Duodenal mucosa (tissue), 2 donors: ENCODE data around the gene ZFYVE19.

Experiments
- H3K27ac ChIP-seq: one replicate; pipeline ENCODE4 v1.7.0; 2013; ENCODE audit warnings: low read depth, low read length
- H3K27me3 ChIP-seq, 2 donors: one replicate each; pipeline ENCODE4 v1.7.0; 2013; ENCODE audit warnings: low read length in 2 of 2, control low read depth in 1 of 2; ENCODE audit not compliant: insufficient read depth in 2 of 2, control insufficient read depth in 1 of 2
- H3K36me3 ChIP-seq, 2 donors: one replicate each; pipeline ENCODE4 v1.7.0; 2013; ENCODE audit warnings: low read length in 2 of 2, control low read depth in 1 of 2; ENCODE audit not compliant: insufficient read depth in 2 of 2, control insufficient read depth in 1 of 2
- H3K4me1 ChIP-seq, 2 donors: one replicate each; pipeline ENCODE4 v1.7.0; 2013; ENCODE audit warnings: low read length in 2 of 2, control low read depth in 1 of 2; ENCODE audit not compliant: insufficient read depth in 2 of 2, control insufficient read depth in 1 of 2
- H3K4me3 ChIP-seq, 2 donors: one replicate each; pipeline ENCODE4 v1.7.0; 2013; ENCODE audit warnings: low read length in 2 of 2, low read depth in 1 of 2
- H3K9ac ChIP-seq, 2 donors: one replicate each; pipeline ENCODE4 v1.7.0; 2013; ENCODE audit warnings: low read length in 2 of 2, low read depth in 1 of 2
- H3K9me3 ChIP-seq, 2 donors: one replicate each; pipeline ENCODE4 v1.7.0; 2013; ENCODE audit warnings: low read length in 2 of 2, control low read depth in 1 of 2; ENCODE audit not compliant: control insufficient read depth in 1 of 2

Gene ZFYVE19

GRCh38 chr15:40767838-40768500 lies 38.9 kb upstream of the ZFYVE19 start:
- H3K4me1 ChIP-seq = peaks cover 66 to 68% of the 10 kb centered on the region in 2 donors
- peaks cover 0 to 26% of the 10 kb centered on the region in 2 donors for H3K36me3 ChIP-seq
- H3K4me3 ChIP-seq = no peak overlapping the region
- no peak overlapping the region for H3K27ac ChIP-seq
- no peaks in the 10 kb centered on the region for H3K27me3 ChIP-seq
- no peaks in the 10 kb centered on the region for H3K9me3 ChIP-seq
- peak overlapping the region in 1 of 2 donors; percentile 60 for H3K9ac ChIP-seq

- H3K27me3 ChIP-seq = no peaks in the 10 kb centered on the region
- peak overlapping the region; percentile 51 to 60 for H3K9ac ChIP-seq
- H3K4me1 ChIP-seq = peaks cover 61 to 62% of the 10 kb centered on the region in 2 donors
- H3K9me3 ChIP-seq = no peaks in the 10 kb centered on the region
- peaks cover 6 to 28% of the 10 kb centered on the region in 2 donors for H3K36me3 ChIP-seq
- peak overlapping the region; percentile 28 to 53 for H3K4me3 ChIP-seq
- H3K27ac ChIP-seq = peak overlapping the region; percentile 70
Observed at GRCh38 chr15:40768521-40769273, 38.2 kb upstream of the ZFYVE19 start.

- H3K36me3 ChIP-seq = peaks cover 12 to 36% of the 10 kb centered on the region in 2 donors
- H3K4me1 ChIP-seq = peaks cover 54 to 60% of the 10 kb centered on the region in 2 donors
- H3K9me3 ChIP-seq = no peaks in the 10 kb centered on the region
- peak within 1 kb of the TSS; percentile 73 for H3K27ac ChIP-seq
- H3K27me3 ChIP-seq = no peaks in the 10 kb centered on the region
- peak within 1 kb of the TSS; percentile 51 to 60 for H3K9ac ChIP-seq
- H3K4me3 ChIP-seq = peak within 1 kb of the TSS; percentile 28 to 53
Observed at GRCh38 chr15:40769274-40770146, 37.4 kb upstream of the ZFYVE19 start, which contains the start of gene C15orf62. Gene C15orf62, plus strand, starts transcription at chr15:40769980. Its CDS starts 516 bp downstream, at chr15:40770496.

- peak overlapping the region; percentile 28 to 43 for H3K4me3 ChIP-seq
- peaks cover 47 to 53% of the 10 kb centered on the region in 2 donors for H3K4me1 ChIP-seq
- H3K27me3 ChIP-seq = no peaks in the 10 kb centered on the region
- H3K27ac ChIP-seq = peak overlapping the region; percentile 73
- H3K36me3 ChIP-seq = peaks cover 19 to 43% of the 10 kb centered on the region in 2 donors
- no peaks in the 10 kb centered on the region for H3K9me3 ChIP-seq
- peak overlapping the region; percentile 51 to 60 for H3K9ac ChIP-seq
Observed at GRCh38 chr15:40770147-40770721, 36.7 kb upstream of the ZFYVE19 start.

- Histone ChIP-seq H3K36me3 (peaks cover 27 to 53% of the 10 kb centered on the region in 2 donors), H3K27ac (no peak overlapping the region), H3K27me3 (no peaks in the 10 kb centered on the region), H3K4me1 (peaks cover 41 to 42% of the 10 kb centered on the region in 2 donors), H3K9me3 (no peaks in the 10 kb centered on the region), H3K4me3 (no peak overlapping the region), H3K9ac (no peak overlapping the region)
Observed at GRCh38 chr15:40771242-40771641, 35.6 kb upstream of the ZFYVE19 start.

- H3K4me3 ChIP-seq = no peak overlapping the region
- peaks cover 34 to 55% of the 10 kb centered on the region in 2 donors for H3K36me3 ChIP-seq
- H3K27ac ChIP-seq = no peak overlapping the region
- H3K27me3 ChIP-seq = no peaks in the 10 kb centered on the region
- H3K9me3 ChIP-seq = no peaks in the 10 kb centered on the region
- no peak overlapping the region for H3K9ac ChIP-seq
- H3K4me1 ChIP-seq = peaks cover 36 to 39% of the 10 kb centered on the region in 2 donors
Observed at GRCh38 chr15:40772014-40772413, 34.9 kb upstream of the ZFYVE19 start.

- Histone ChIP-seq H3K27me3 (no peaks in the 10 kb centered on the region), H3K9me3 (no peaks in the 10 kb centered on the region), H3K4me1 (peaks cover 25 to 26% of the 10 kb centered on the region in 2 donors), H3K4me3 (no peak overlapping the region), H3K36me3 (peaks cover 36 to 47% of the 10 kb centered on the region in 2 donors), H3K9ac (no peak overlapping the region), H3K27ac (no peak overlapping the region)
Observed at GRCh38 chr15:40773496-40773895, 33.4 kb upstream of the ZFYVE19 start.

- Histone ChIP-seq H3K27me3 (no peaks in the 10 kb centered on the region), H3K4me3 (no peak overlapping the region), H3K36me3 (peaks cover 40 to 51% of the 10 kb centered on the region in 2 donors)
Observed at GRCh38 chr15:40773902-40774301, 33.0 kb upstream of the ZFYVE19 start.

GRCh38 chr15:40775007-40775406 lies 31.9 kb upstream of the ZFYVE19 start:
- H3K9me3 ChIP-seq = no peaks in the 10 kb centered on the region
- H3K27me3 ChIP-seq = no peaks in the 10 kb centered on the region
- H3K4me3 ChIP-seq = no peak overlapping the region
- no peak overlapping the region for H3K27ac ChIP-seq
- peaks cover 48 to 61% of the 10 kb centered on the region in 2 donors for H3K36me3 ChIP-seq
- no peak overlapping the region for H3K9ac ChIP-seq
- peaks cover 10 to 11% of the 10 kb centered on the region in 2 donors for H3K4me1 ChIP-seq

More at GRCh38 chr15:40773902-40774301, 33.0 kb upstream of the ZFYVE19 start:
- H3K4me1 ChIP-seq = peaks cover 21 to 22% of the 10 kb centered on the region in 2 donors
- H3K9me3 ChIP-seq = no peaks in the 10 kb centered on the region
- no peak overlapping the region for H3K9ac ChIP-seq
- no peak overlapping the region for H3K27ac ChIP-seq
